SKM-1 (cell line): ENCODE results near the gene TNFRSF25.
"Not testable (repeated sequence)": the region's sequence is repeated elsewhere in the genome, so short reads cannot be mapped to it uniquely, and the experiment has no call there.

ENCODE experiments used
- DNase-seq: peaks from one replicate; lab custom pipeline; 2025; ENCODE audit not compliant: unreplicated experiment; lab: John Stamatoyannopoulos, UW

Gene TNFRSF25

GRCh38 chr1:6437012-6437700 lies 28.8 kb downstream of the TNFRSF25 start:
- DNase-seq: not testable (repeated sequence)

- not testable (repeated sequence) for DNase-seq
Observed at GRCh38 chr1:6436277-6436676, 29.7 kb downstream of the TNFRSF25 start.

GRCh38 chr1:6435547-6435946 lies 30.4 kb downstream of the TNFRSF25 start:
- DNase-seq: no peak

GRCh38 chr1:6435129-6435528 lies 30.8 kb downstream of the TNFRSF25 start:
- no peak for DNase-seq

GRCh38 chr1:6434186-6434585 lies 31.8 kb downstream of the TNFRSF25 start:
- no peak for DNase-seq

DNA sequence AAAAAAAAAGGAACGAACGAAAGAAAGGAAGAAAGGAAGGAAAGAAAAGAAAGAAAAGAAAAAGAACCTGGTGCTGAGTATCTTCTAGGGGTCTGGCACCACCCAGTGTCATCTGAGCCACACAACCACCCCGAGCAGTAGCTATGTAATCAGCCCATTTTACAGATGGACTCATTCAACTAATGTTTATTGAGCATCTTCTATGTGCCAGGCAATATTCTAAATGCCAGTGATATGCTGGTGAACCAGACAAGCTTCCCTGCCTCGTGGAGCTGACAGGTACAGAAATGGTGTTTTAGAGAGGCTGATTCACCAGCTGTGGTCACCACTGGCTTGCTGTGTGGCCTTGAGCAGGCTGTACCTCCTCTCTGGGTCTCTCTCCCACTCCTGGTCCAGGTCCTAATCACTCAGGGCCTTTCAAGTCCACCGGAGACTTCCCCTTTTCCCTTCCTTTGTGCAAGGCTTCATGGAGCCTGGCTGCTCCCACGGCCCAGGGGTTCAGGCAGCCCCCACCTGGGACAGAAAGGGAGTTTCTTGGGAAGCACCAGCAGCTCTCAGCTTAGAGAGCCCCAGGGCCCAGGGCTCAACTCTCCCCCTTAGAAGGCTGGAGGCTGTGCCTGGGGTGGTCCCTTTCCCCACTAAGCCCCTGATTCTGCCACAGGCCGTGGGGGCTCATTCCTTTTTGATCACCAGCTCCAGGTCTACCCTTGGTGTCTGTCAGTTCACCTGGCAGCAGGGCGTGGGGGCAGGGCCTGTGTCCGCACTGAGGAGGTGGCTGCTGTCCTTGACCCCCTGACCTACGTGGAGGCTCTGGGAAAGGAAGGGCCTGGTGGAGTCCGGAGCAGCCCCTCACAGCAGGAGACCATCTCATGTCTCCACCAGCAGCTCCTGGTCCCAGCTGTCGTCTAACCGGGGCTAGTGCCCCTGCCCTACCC lies 34.1 kb downstream of the TNFRSF25 start:
- DNase-seq: not testable (repeated sequence)

- DNase-seq: not testable (repeated sequence)
Observed at GRCh38 chr1:6429660-6430411, 36.1 kb downstream of the TNFRSF25 start.

DNA sequence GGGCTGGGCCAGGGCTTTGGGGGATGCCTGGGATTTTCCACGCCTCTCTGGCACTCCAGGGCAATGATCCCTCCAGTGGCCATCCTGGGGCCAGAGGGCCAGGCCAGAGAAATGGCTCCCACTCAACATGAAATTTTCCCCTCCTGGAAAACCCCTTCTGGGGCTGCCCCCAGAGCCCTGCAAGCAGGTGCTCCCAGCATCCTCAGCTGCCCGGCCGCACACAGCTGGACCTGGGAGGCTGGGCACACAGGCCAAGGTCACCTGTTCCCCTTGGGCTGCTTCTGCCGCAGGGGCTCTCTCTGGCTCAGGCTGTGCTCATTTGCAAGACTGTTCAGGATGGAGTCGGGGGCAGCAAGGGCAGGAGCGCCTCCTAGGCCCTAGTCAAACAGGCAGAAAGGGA lies 37.5 kb downstream of the TNFRSF25 start:
- not testable (repeated sequence) for DNase-seq

DNA sequence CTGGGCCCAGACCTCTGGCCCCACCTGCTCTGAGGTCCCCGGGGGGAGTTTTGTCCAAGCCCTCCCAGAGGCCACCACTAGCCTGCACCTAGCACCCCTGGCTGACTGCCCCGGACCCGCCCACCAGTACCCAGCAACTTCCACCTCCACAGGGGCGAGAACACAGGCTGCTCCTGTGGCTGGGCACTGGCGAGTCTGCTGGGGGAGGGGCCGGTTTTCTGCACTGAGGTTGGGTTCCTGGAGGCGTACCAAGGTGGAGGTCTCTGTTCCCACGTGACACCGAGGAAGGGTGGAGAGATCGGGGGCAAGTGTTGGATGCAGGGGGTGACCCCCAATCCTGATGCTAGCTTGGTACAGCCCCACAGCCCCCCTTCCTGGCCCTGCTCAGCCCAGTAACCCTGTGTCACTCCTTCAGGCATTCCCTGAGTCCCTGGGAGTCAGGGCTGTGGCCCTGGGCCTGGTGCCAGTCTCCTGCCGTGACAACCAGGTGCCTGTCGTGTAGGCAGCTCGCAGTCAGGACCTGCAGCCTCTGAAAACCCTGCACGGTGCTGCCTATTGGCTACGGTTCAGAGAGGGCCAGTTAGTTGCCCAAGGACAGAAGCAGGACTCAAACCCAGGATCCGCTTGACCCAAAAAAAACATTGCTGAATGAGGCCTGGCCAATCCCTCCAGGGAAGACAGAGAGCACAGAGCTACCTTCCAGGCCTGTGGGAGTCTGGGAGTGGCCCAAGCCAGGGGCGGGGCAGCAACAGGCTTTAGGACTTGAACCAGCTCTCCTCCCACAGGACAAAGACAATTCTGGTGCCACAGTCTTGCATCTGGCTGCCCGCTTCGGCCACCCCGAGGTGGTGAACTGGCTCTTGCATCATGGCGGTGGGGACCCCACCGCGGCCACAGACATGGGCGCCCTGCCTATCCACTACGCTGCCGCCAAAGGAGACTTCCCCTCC lies 38.3 kb downstream of the TNFRSF25 start:
- DNase-seq: no peak

GRCh38 chr1:6426972-6427350 lies 39.0 kb downstream of the TNFRSF25 start:
- no peak for DNase-seq

GRCh38 chr1:6426277-6426971 lies 39.5 kb downstream of the TNFRSF25 start:
- no peak for DNase-seq

GRCh38 chr1:6425658-6426057 lies 40.3 kb downstream of the TNFRSF25 start:
- DNase-seq: no peak

DNA sequence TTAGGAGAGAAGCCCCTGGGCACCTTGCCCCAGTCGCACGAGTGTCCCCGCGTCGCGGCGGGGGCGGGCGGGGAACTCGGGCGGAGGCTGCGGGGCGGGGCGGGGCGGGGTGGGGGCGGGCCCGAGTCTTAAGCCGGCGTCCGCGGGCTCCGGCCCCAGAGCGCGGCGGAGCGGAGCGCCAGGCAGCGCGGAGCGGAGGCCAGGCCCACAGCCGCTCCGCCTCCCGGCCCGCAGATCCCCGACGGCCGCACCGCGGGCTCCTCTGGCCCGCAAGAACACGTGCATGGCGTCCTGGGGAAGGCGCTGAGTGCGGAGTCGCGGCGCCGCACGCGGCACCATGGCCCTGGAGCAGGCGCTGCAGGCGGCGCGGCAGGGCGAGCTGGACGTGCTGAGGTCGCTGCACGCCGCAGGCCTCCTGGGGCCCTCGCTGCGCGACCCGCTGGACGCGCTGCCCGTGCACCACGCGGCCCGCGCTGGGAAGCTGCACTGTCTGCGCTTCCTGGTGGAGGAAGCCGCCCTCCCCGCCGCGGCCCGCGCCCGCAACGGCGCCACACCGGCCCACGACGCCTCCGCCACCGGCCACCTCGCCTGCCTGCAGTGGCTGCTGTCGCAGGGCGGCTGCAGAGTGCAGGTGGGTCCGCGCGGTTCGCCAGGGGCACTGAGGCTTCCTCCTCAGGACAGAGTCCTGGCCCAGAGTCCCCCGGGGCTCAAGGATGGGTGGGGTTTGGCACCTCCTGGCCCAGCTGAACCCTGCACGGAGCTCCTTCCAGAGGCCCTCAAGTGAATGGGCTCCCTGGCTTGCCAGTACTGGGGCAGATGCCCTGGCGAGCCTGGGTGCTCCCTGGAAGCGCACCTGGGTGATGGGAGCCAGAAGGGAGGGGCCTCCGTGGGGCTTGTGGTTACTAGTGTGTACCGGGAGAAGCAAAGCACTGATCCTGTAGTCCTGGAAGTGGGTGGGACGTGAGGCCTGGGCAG lies 41.1 kb downstream of the TNFRSF25 start, which contains the start of gene ESPN:
Gene ESPN (plus strand): TSS at position 158 of the 975 bp plus-strand sequence. CDS start 180 bp downstream, at position 338.
- no peak for DNase-seq

DNA sequence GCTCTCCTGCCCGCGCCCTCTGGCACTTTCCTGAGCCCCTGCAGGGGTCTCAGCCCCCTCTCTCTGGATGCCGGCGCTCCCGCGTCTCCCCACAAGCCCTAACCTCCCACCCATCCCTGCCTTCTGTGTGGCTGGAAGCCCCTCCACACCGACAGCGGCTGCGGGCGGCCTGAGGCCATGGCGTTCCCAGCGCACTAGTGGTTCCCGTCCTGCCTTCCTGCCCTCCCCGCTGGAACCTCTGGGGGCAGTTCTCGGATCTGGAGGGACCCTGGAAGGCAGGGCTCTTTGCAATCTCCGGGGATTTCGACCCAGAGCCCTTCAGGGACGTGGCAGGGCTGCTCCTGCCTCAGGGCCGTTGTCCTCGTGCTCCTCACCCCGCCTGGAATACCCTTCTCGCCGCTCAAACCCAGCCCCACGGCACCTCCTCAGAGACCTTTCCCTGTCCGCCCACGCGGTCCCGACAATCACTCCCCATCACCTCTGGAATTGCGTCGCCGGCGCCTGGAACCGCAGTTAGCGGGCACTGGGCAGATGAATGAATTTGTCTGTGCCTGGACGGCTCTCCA lies 41.9 kb downstream of the TNFRSF25 start:
- no peak for DNase-seq

DNA sequence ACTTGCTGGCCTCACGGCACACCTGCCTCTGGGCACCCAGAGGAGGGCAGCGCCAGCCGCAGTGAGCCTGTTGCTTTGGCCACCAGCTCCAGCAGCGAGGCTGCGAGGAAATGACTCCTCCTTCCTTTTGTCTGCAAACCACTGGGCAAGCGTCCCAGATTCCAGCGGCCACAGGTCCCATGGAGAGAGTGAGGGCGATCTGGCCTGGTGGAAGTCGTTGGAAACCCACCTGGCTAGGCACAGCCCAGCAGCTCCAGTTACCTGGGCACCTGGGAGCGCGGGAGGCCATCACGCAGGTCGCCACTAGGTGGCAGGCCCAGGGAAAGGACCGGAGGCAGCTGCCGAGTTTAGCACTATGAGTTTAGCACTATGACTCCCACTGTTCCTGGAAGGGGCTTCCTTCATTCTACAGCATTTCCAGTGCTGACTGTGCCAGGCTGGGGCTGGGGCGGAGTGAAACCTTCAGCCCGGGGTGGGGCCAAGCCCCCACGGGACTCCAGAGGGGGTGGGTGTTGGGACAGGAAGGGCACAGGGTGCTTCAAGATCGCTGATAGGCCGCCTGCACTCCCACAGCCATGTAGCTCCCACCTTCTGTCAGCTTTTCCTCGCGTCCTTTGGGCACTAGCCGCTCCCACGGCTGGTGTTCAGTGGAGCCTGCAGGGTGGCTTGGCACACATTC lies 42.5 kb downstream of the TNFRSF25 start:
- peak; percentile 4 for DNase-seq

DNA sequence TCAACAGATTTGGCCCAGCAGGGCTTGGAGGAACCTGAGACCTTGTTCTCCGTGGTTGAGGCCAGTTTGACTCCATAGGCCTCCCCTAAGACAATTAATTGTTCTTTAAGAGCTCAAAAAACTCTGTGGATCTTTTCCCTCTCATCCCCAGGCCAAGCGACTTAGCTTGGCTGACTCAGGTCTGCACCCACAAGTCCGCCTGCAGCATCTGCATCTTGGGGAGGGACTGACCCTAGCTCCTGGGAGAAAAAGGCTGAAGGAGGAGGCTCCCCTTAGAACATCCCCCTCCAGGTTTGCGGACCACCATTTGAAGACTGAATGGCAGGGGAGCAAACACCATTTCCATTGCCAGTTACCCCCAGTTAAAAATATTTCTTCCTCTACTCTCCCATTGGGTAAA lies 44.7 kb downstream of the TNFRSF25 start:
- DNase-seq: no peak

DNA sequence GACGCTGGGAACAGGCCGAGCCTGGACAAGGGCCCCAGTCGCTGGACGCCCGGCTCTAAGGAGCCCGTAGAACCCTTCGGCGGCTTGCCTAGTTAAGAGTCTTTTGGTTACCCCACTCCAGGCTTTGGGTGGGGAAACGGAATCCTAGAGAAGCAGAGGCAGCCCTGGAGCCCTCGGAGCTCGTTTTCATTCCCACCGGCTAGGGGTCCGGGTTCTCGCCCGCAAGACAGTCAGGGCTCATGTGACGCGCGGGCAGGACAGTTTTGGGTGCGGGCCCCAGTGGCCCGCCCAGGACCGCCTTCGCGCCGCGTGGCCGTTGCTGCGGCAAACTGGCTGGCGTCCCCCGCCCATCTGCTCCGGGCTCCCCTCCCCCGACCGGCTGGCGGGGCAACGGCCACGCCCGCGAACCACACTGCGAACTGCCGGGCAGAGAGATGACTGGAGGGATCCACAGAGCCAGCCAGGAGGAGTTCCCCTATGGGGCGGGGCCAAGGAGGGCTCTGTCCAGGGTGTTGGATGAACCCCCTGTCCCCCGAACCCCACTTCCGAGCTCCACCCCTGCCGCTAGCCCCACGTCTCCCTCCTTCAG lies 45.4 kb downstream of the TNFRSF25 start:
- DNase-seq: no peak
